CD14-positive monocyte (primary cell): Measurements from ENCODE around the gene COQ7. TPM values are rescaled to one million over a fixed set of nuclear protein-coding genes. Genes with fewer than 3 reads are reported as not detected.

Experiments
- DNase-seq, 3 donors: peaks; one replicate each; pipeline ENCODE4 v3.0.0-alpha.2; 2011 to 2022
- H2AFZ ChIP-seq: 2 replicates; pipeline ENCODE4 v1.6.0; 2012; ENCODE audit warnings: mild to moderate bottlenecking, low read depth, low read length, inconsistent platforms; ENCODE audit not compliant: insufficient read depth, poor library complexity, severe bottlenecking
- H3K27ac ChIP-seq, 2 donors: 1 replicate in 1 of 2; 2 replicates in 1 of 2; pipeline ENCODE4 v1.5.1; 2012 to 2013; ENCODE audit warnings: low read length in 2 of 2, control low read depth in 1 of 2, inconsistent platforms in 1 of 2, low read depth in 1 of 2, mild to moderate bottlenecking in 1 of 2
- H3K27me3 ChIP-seq, 2 donors: one replicate each; pipeline versions ENCODE4 v1.6.0 to v1.6.1; 2011 to 2013; ENCODE audit warnings: low read length in 2 of 2; ENCODE audit not compliant: control insufficient read depth in 2 of 2, insufficient read depth in 2 of 2
- H3K36me3 ChIP-seq, 2 donors: replicated peaks in 1 of 2; 1 replicate in 1 of 2; 2 replicates in 1 of 2; pipeline versions ENCODE4 v1.5.1 to v1.6.1; 2012 to 2013; ENCODE audit warnings: low read length in 2 of 2, control low read depth in 1 of 2, inconsistent platforms in 1 of 2, mild to moderate bottlenecking in 1 of 2; ENCODE audit not compliant: insufficient read depth in 2 of 2, control insufficient read depth in 1 of 2
- H3K4me1 ChIP-seq, 2 donors: 1 replicate in 1 of 2; 2 replicates in 1 of 2; pipeline versions ENCODE4 v1.5.1 to v1.6.1; 2012 to 2013; ENCODE audit warnings: low read length in 2 of 2, control low read depth in 1 of 2, inconsistent platforms in 1 of 2, mild to moderate bottlenecking in 1 of 2, moderate library complexity in 1 of 2; ENCODE audit not compliant: insufficient read depth in 2 of 2, control insufficient read depth in 1 of 2
- H3K4me2 ChIP-seq: replicated peaks from 2 replicates; pipeline ENCODE3; 2012; ENCODE audit warnings: low read length, moderate library complexity, mild to moderate bottlenecking; ENCODE audit not compliant: poor library complexity, severe bottlenecking; ENCODE audit errors: extremely low read depth
- H3K4me3 ChIP-seq, 3 experiments: fragments of 200-600 bp in 1 of 3; sonication (generic) in 1 of 3; replicated peaks in 1 of 3; 1 replicate in 2 of 3; 2 replicates in 1 of 3; pipeline ENCODE4 v1.5.1; 2011 to 2013; ENCODE audit warnings: low read length in 3 of 3, mild to moderate bottlenecking in 3 of 3, control low read depth in 2 of 3, low read depth in 2 of 3, inconsistent platforms in 1 of 3, moderate library complexity in 1 of 3
- H3K79me2 ChIP-seq: 2 replicates; pipeline ENCODE4 v1.6.0; 2012; ENCODE audit warnings: mild to moderate bottlenecking, control low read depth, inconsistent platforms, low read length, moderate library complexity; ENCODE audit not compliant: insufficient read depth
- H3K9ac ChIP-seq: 2 replicates; pipeline ENCODE4 v1.6.0; 2017; ENCODE audit warnings: low read length, mild to moderate bottlenecking; ENCODE audit not compliant: insufficient read depth, poor library complexity, severe bottlenecking
- H3K9me3 ChIP-seq, 2 donors: replicated peaks in 1 of 2; 1 replicate in 1 of 2; 2 replicates in 1 of 2; pipeline versions ENCODE4 v1.5.1 to v1.6.1; 2012 to 2013; ENCODE audit warnings: low read length in 2 of 2, control low read depth in 1 of 2; ENCODE audit not compliant: control insufficient read depth in 1 of 2, insufficient read depth in 1 of 2
- H4K20me1 ChIP-seq: 2 replicates; pipeline ENCODE4 v1.6.0; 2012; ENCODE audit warnings: mild to moderate bottlenecking, low read length, control low read depth, moderate library complexity; ENCODE audit not compliant: insufficient read depth
- H3K27ac Mint-ChIP-seq, 7 donors: one replicate each; pipeline ENCODE4 v1.8.0; 2020; ENCODE audit warnings: mild to moderate bottlenecking in 7 of 7, mixed read lengths in 7 of 7, moderate library complexity in 6 of 7, inconsistent platforms in 2 of 7
- H3K27me3 Mint-ChIP-seq, 3 donors: one replicate each; pipeline ENCODE4 v1.8.0; 2021 to 2022; ENCODE audit warnings: low read depth in 3 of 3, mild to moderate bottlenecking in 3 of 3, mixed read lengths in 3 of 3, moderate library complexity in 3 of 3, inconsistent platforms in 1 of 3
- H3K36me3 Mint-ChIP-seq, 2 donors: one replicate each; pipeline ENCODE4 v1.8.0; 2020; ENCODE audit warnings: mixed read lengths in 2 of 2, inconsistent platforms in 1 of 2, mild to moderate bottlenecking in 1 of 2
- H3K4me1 Mint-ChIP-seq: one replicate; pipeline ENCODE4 v1.8.0; 2020; ENCODE audit warnings: mild to moderate bottlenecking, mixed read lengths
- H3K4me3 Mint-ChIP-seq, 2 donors: one replicate each; pipeline ENCODE4 v1.8.0; 2020; ENCODE audit warnings: mild to moderate bottlenecking in 2 of 2, mixed read lengths in 2 of 2, moderate library complexity in 1 of 2
- H3K9me3 Mint-ChIP-seq, 7 donors: one replicate each; pipeline ENCODE4 v1.8.0; 2020 to 2022; ENCODE audit warnings: mixed read lengths in 7 of 7, mild to moderate bottlenecking in 6 of 7, moderate library complexity in 6 of 7, inconsistent platforms in 2 of 7
- WGBS: methylation state at CpG from one replicate; pipeline ENCODE4 v1.1.5; 2013; ENCODE audit warnings: missing lambda C conversion rate; ENCODE audit not compliant: insufficient coverage; 5-methylcytosine and 5-hydroxymethylcytosine counted together
- intact Hi-C, 2 donors: fragments of 100-400 bp; cut with micrococcal nuclease; formaldehyde crosslinking; loops; one replicate each; pipeline versions ENCODE4 v1.15.0 to v1.15.1; 2023
- polyA plus RNA-seq, 3 donors: library from polyadenylated mRNA; depleted of rRNA in 1 of 3; unstranded in 2 of 3; stranded (reverse) in 1 of 3; fragments of 300-500 nt in 2 of 3; fragments of >200 nt in 1 of 3; fragmentation: Illumina TruSeq in 2 of 3; gene quantifications; 1 replicate in 2 of 3; 2 replicates in 1 of 3; pipeline ENCODE4 v1.2.3, GENCODE V29; 2012 to 2021
- TF ChIP-seq, protein P1 (sequence below): fragments of 200-600 bp; IDR thresholded peaks from one replicate; pipeline ENCODE4 v1.8.0; 2022; ENCODE audit warnings: antibody characterized with exemption, mild to moderate bottlenecking

COQ7 gene
- polyA plus RNA-seq, 3 donors, result 6.5 to 13.3 (median 12.2) TPM

- Histone ChIP-seq H3K9ac (peak within 1 kb of the TSS; percentile 79), H3K27ac (peak within 1 kb of the TSS; percentile 69 to 86), H4K20me1 (peaks cover 28% of the 10 kb centered on the region), H3K4me2 (peak within 1 kb of the TSS; percentile 87), H2AFZ (peak within 1 kb of the TSS; percentile 82), H3K27me3 (no peaks in the 10 kb centered on the region), H3K9me3 (no peaks in the 10 kb centered on the region), H3K4me3 (peak within 1 kb of the TSS; percentile 55 to 81 (median 61)), H3K36me3 (no peaks in the 10 kb centered on the region), H3K4me1 (peaks cover 58% of the 10 kb centered on the region in 2 donors), H3K79me2 (peaks cover 37% of the 10 kb centered on the region)
- TF ChIP-seq, protein P1, sequence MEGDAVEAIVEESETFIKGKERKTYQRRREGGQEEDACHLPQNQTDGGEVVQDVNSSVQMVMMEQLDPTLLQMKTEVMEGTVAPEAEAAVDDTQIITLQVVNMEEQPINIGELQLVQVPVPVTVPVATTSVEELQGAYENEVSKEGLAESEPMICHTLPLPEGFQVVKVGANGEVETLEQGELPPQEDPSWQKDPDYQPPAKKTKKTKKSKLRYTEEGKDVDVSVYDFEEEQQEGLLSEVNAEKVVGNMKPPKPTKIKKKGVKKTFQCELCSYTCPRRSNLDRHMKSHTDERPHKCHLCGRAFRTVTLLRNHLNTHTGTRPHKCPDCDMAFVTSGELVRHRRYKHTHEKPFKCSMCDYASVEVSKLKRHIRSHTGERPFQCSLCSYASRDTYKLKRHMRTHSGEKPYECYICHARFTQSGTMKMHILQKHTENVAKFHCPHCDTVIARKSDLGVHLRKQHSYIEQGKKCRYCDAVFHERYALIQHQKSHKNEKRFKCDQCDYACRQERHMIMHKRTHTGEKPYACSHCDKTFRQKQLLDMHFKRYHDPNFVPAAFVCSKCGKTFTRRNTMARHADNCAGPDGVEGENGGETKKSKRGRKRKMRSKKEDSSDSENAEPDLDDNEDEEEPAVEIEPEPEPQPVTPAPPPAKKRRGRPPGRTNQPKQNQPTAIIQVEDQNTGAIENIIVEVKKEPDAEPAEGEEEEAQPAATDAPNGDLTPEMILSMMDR, result no peak
- intact Hi-C loops, result no loop called here
- H3K9me3 Mint-ChIP-seq, result no peaks in the 10 kb centered on the region
- H3K36me3 Mint-ChIP-seq, result peaks cover 4 to 6% of the 10 kb centered on the region in 2 donors
- H3K4me3 Mint-ChIP-seq, result peak within 1 kb of the TSS; percentile 79 to 93
- peak in 2 of 3 donors; percentile 52 to 55 for DNase-seq
- peak within 1 kb of the TSS; percentile 82 to 95 (median 89) for H3K27ac Mint-ChIP-seq
- peaks cover 0 to 3% (median 2%) of the 10 kb centered on the region in 3 donors for H3K27me3 Mint-ChIP-seq
- H3K4me1 Mint-ChIP-seq, result peaks cover 55% of the 10 kb centered on the region
- WGBS, result under 1% methylated on average over 65 of the region's 74 CpGs
Measured at GRCh38 chr16:19113577-19114358, 46.4 kb downstream of the COQ7 start, which contains the start of gene ITPRIPL2. Gene ITPRIPL2, plus strand, starts transcription at chr16:19113964. Its CDS starts 498 bp downstream, at chr16:19114462.

DNA sequence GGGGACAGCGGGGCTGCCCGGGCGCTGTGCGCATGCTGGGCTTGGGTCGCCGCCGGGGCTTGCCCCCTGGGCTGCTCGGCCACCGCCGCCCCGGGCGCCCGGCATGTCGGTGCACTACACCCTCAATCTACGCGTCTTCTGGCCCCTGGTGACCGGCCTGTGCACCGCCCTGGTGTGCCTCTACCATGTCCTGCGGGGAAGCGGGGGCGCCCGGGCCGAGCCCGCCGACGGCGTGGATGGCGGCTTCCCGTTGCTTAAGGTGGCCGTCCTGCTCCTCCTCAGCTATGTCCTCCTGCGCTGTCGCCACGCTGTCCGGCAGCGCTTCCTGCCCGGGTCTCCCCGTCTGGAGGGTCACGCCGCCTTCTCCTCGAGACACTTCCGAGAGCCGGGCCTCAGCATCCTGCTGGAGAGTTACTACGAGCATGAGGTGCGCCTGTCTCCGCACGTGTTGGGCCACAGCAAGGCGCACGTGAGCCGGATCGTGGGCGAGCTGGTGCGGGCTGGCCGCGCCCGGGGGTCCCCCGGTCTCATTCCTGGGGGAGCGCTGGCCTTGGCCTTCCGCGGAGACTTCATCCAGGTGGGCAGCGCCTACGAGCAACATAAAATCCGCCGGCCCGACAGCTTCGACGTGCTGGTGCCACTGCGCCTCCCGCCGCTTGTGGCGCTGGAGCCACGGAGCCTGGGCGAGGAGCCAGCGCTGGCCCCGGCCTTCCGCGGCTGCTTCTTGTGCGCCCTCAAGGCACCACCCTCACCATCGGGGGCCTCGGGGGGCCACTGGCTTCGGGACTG is 47.1 kb downstream of the COQ7 start:
- Histone ChIP-seq H3K4me3 (peak overlapping the region; percentile 55 to 81 (median 61)), H3K4me2 (peak overlapping the region; percentile 87), H3K9me3 (no peaks in the 10 kb centered on the region), H3K9ac (peak overlapping the region; percentile 79), H2AFZ (peak overlapping the region; percentile 82), H3K4me1 (peaks cover 61 to 65% of the 10 kb centered on the region in 2 donors), H3K79me2 (peaks cover 40% of the 10 kb centered on the region), H3K27ac (peak overlapping the region; percentile 21 to 86), H3K27me3 (no peaks in the 10 kb centered on the region), H4K20me1 (peaks cover 28% of the 10 kb centered on the region), H3K36me3 (no peaks in the 10 kb centered on the region)
- Mint-ChIP-seq H3K27ac (peak overlapping the region in 5 of 7 donors; percentile 22 to 83 (median 54)), H3K4me1 (peaks cover 58% of the 10 kb centered on the region), H3K9me3 (no peaks in the 10 kb centered on the region), H3K36me3 (peaks cover 4 to 6% of the 10 kb centered on the region in 2 donors), H3K27me3 (peaks cover 0 to 2% (median 2%) of the 10 kb centered on the region in 3 donors), H3K4me3 (peak overlapping the region; percentile 79 to 92)
- TF ChIP-seq, protein P1, result no peak
- whole genome bisulfite sequencing, result 31% methylated on average over 78 of the region's 80 CpGs
- peak in 1 of 3 donors; percentile 29 for DNase-seq
- intact Hi-C loops, result no loop called here
